K562 (cell line): Measurements from ENCODE around the gene NR2C2AP.

Experiments
- CTCF ChIP-seq, 3 experiments: IDR thresholded peaks in 2 of 3; conservative IDR thresholded peaks in 1 of 3; 2 replicates each; pipeline ENCODE4 v1.5.1; 2011 to 2012; ENCODE audit warnings: low read length in 3 of 3, mild to moderate bottlenecking in 3 of 3, control low read depth in 2 of 3, improper control_type of control experiment in 1 of 3, inconsistent platforms in 1 of 3, low read depth in 1 of 3, mixed read lengths in 1 of 3, moderate library complexity in 1 of 3; ENCODE audit not compliant: insufficient read depth in 2 of 3
- FOXM1 ChIP-seq, 2 experiments: fragments of 450-650 bp in 1 of 2; sonication (generic) in 1 of 2; formaldehyde crosslinking in 1 of 2; IDR thresholded peaks; 2 replicates each; pipeline versions ENCODE4 v1.6.1 to v1.9.0; 2017 to 2022; ENCODE audit warnings: low read depth in 2 of 2, mild to moderate bottlenecking in 2 of 2, missing genetic modification reagents in 1 of 2, moderate library complexity in 1 of 2
- HIVEP1 ChIP-seq: fragments of 250-450 bp; sonication (Bioruptor Pico); IDR thresholded peaks from 2 replicates; pipeline ENCODE4 v1.4.0; 2020; ENCODE audit warnings: mild to moderate bottlenecking
- RBM14 ChIP-seq: fragments of 200-400 bp; formaldehyde crosslinking; IDR thresholded peaks from 2 replicates; pipeline ENCODE4 v1.6.1; 2018; ENCODE audit warnings: low read depth, mild to moderate bottlenecking, low read length, moderate library complexity, borderline replicate concordance; ENCODE audit not compliant: insufficient read depth
- SIX5 ChIP-seq, 2 experiments: IDR thresholded peaks; 2 replicates each; pipeline ENCODE4 v1.6.1; 2011; ENCODE audit warnings: low read length in 2 of 2, borderline replicate concordance in 1 of 2, low read depth in 1 of 2, mild to moderate bottlenecking in 1 of 2, moderate library complexity in 1 of 2; ENCODE audit not compliant: insufficient read depth in 1 of 2

GRCh38 chr19:19192910-19193423 lies 10.2 kb downstream of the NR2C2AP start:
- no peak for TF ChIP-seq CTCF (IDR thresholded peaks at IDR 0.05 in 2 of 3, conservative IDR thresholded peaks at IDR 0.05 in 1 of 3; ENCODE audit: insufficient read depth in 2 of 3, low read depth in 1 of 3, low read length in 3 of 3)
- no peak for TF ChIP-seq HIVEP1 (CRISPR knock-in tag)
- TF ChIP-seq SIX5 (IDR thresholded peaks at IDR 0.05; ENCODE audit: borderline replicate concordance in 1 of 2, insufficient read depth in 1 of 2, low read depth in 1 of 2, low read length in 2 of 2) = no peak
- TF ChIP-seq FOXM1 (IDR thresholded peaks at IDR 0.05; ENCODE audit: low read depth) = no peak
- no peak for TF ChIP-seq FOXM1 (CRISPR knock-in tag; IDR thresholded peaks at IDR 0.05; ENCODE audit: low read depth)
- no peak for TF ChIP-seq RBM14
